ENCODE measurements around the gene MAP2K5.

MAP2K5 gene

DNA sequence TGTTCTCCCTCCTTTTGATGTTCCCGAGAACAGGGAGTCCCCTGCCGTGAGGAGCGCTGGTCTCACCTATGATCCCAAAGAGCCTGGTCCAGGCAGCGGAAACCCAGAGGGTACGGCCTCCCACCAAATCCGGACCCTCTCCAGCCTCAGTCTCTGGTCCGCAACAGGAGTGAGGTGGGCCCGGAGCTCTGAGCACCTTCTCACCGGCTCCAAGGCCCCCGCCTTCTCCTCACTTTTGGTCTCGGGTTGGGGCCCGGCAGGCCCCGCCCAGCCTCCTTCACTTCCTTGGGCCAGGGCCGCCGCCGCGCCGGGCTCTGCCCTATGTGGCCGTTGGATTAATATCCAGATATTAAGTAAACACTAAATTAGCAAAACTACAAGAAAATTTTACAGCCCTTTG lies 277.1 kb downstream of the MAP2K5 start:
- DNase-seq, result no peak
- H3K4me2 ChIP-seq (ENCODE audit: low read depth, low read length), result no peak overlapping the region
- H3K9me3 ChIP-seq (replicated peaks; ENCODE audit: insufficient read depth, low read length), result no peaks in the 10 kb centered on the region
- no peak overlapping the region for H3K9ac ChIP-seq (ENCODE audit: low read length)
- no peak overlapping the region for H2AFZ ChIP-seq (ENCODE audit: low read length)
- H3K79me2 ChIP-seq (ENCODE audit: low read length), result no peaks in the 10 kb centered on the region
- no peaks in the 10 kb centered on the region for H3F3A ChIP-seq (ENCODE audit: insufficient read depth, low read length)
- no peak overlapping the region for H3K27ac ChIP-seq (ENCODE audit: low read length)
- no peaks in the 10 kb centered on the region for H3K9me2 ChIP-seq (replicated peaks; ENCODE audit: insufficient read depth, low read length)
- TF ChIP-seq EZH2phosphoT487 (IDR thresholded peaks at IDR 0.05; ENCODE audit: low read length) (no peak), EZH2 (optimal IDR thresholded peaks at IDR 0.05; ENCODE audit: low read depth, low read length) (no peak)
- TF ChIP-seq, protein P1, sequence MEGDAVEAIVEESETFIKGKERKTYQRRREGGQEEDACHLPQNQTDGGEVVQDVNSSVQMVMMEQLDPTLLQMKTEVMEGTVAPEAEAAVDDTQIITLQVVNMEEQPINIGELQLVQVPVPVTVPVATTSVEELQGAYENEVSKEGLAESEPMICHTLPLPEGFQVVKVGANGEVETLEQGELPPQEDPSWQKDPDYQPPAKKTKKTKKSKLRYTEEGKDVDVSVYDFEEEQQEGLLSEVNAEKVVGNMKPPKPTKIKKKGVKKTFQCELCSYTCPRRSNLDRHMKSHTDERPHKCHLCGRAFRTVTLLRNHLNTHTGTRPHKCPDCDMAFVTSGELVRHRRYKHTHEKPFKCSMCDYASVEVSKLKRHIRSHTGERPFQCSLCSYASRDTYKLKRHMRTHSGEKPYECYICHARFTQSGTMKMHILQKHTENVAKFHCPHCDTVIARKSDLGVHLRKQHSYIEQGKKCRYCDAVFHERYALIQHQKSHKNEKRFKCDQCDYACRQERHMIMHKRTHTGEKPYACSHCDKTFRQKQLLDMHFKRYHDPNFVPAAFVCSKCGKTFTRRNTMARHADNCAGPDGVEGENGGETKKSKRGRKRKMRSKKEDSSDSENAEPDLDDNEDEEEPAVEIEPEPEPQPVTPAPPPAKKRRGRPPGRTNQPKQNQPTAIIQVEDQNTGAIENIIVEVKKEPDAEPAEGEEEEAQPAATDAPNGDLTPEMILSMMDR (IDR thresholded peaks at IDR 0.05; ENCODE audit: low read length), result no peak
- no peaks in the 10 kb centered on the region for H3K36me3 ChIP-seq (replicated peaks; ENCODE audit: insufficient read depth, low read length)
- H4K20me1 ChIP-seq (ENCODE audit: insufficient read depth, low read length), result no peaks in the 10 kb centered on the region
- H3K27me3 ChIP-seq (replicated peaks; ENCODE audit: insufficient read depth, low read length), result peaks cover 33% of the 10 kb centered on the region
- no peaks in the 10 kb centered on the region for H3K4me1 ChIP-seq (ENCODE audit: low read length)
- no peak overlapping the region for H3K4me3 ChIP-seq (ENCODE audit: low read length)

DNA sequence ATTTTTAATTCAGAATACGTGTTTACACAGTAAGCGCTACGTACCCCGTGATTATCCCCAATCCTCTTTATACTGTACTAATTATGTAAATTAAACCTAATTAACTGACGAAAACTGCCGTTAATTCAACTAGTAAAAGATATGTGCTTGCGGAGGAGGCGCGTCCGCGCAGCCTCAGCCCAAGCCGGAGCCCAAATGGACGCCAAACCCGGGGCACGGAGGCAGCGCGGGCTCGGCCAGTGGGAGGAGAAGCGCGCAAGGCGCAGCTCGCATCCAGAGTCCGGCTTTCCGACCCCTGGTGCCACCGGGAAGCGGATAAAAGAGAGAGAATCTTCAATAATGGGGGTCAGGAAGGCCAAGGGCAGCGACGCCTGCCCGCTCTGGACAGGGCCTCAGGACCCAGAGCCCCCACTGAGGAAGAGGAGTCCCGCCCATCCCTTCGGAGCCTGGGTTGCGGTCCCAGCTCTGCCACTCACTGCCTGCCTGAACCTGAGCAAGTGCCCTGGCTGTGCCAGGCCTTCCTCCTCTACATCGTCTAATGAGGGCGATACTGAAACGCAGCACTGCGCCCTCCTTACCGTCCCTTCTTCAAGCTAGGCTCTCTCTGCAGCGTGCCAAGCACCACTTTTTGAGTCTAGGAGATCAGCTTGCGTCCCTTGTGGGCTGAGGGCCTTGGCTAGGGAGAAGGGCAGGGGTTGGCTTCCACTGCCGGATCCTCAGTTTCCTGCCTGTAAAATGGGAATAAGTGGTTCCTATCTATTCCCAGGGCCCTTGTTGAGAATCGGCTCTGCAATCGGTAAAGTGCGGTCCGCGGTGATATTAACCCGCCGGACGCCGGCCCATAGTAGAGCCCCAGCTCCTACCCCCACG lies 277.9 kb downstream of the MAP2K5 start:
- TF ChIP-seq EZH2phosphoT487 (IDR thresholded peaks at IDR 0.05; ENCODE audit: low read length), result no peak
- no peak for TF ChIP-seq EZH2 (optimal IDR thresholded peaks at IDR 0.05; ENCODE audit: low read depth, low read length)
- TF ChIP-seq, protein P1 (IDR thresholded peaks at IDR 0.05; ENCODE audit: low read length), result no peak
- Histone ChIP-seq H3K79me2 (ENCODE audit: low read length) (no peaks in the 10 kb centered on the region), H3K4me2 (ENCODE audit: low read depth, low read length) (no peak overlapping the region), H3K9me3 (replicated peaks; ENCODE audit: insufficient read depth, low read length) (no peaks in the 10 kb centered on the region), H3K27me3 (replicated peaks; ENCODE audit: insufficient read depth, low read length) (peaks cover 36% of the 10 kb centered on the region), H3K9ac (ENCODE audit: low read length) (no peak overlapping the region), H2AFZ (ENCODE audit: low read length) (no peak overlapping the region), H3K9me2 (replicated peaks; ENCODE audit: insufficient read depth, low read length) (no peaks in the 10 kb centered on the region), H3K36me3 (replicated peaks; ENCODE audit: insufficient read depth, low read length) (no peaks in the 10 kb centered on the region), H4K20me1 (ENCODE audit: insufficient read depth, low read length) (no peaks in the 10 kb centered on the region), H3K27ac (ENCODE audit: low read length) (no peak overlapping the region), H3F3A (ENCODE audit: insufficient read depth, low read length) (no peaks in the 10 kb centered on the region), H3K4me3 (ENCODE audit: low read length) (no peak overlapping the region), H3K4me1 (ENCODE audit: low read length) (no peaks in the 10 kb centered on the region)
- no peak for DNase-seq

DNA sequence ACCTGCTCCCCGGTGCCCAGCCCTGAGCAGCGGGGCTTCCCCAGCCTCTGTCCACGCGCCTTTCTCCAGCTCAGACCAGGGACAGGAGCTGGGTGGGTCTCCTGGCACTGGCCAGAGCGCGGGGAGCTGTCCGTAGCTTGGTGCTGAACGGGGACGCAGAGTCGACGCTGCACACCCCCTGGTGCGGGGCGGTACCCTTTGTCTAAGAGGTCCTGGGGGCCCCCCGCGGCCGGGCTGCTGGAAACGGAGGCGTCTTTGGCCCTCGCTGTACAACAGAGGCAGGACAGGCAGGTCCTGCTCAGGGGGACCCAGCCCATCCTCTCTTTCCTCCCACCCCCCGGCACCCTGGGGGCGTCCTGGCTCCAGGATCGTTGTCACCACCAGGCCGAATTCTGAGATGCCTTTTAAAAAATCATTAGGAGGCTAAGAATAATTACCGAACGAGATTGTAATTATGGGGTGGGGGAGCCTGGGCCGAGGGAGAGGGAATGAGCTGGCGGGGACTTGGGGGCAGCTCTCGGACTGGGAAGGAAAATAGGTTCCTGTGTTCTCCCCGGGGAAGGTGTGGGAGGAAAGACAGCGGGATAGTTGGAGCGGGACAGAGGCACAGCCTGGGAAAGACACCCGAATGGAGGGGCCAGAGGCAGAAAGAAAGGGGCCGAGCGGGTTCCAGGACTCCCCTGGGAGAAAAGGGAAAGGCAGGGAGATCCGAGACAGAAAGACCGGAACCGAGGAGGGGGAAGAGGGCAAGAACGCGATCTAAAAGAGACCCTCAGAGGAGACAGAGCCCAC lies 278.7 kb downstream of the MAP2K5 start:
- DNase-seq, result no peak
- H3K27ac ChIP-seq (ENCODE audit: low read length), result no peak overlapping the region
- no peaks in the 10 kb centered on the region for H3F3A ChIP-seq (ENCODE audit: insufficient read depth, low read length)
- H3K9me2 ChIP-seq (replicated peaks; ENCODE audit: insufficient read depth, low read length), result no peaks in the 10 kb centered on the region
- no peaks in the 10 kb centered on the region for H3K79me2 ChIP-seq (ENCODE audit: low read length)
- H3K27me3 ChIP-seq (replicated peaks; ENCODE audit: insufficient read depth, low read length), result peaks cover 36% of the 10 kb centered on the region
- no peaks in the 10 kb centered on the region for H3K36me3 ChIP-seq (replicated peaks; ENCODE audit: insufficient read depth, low read length)
- no peak overlapping the region for H3K4me3 ChIP-seq (ENCODE audit: low read length)
- H3K9ac ChIP-seq (ENCODE audit: low read length), result no peak overlapping the region
- no peaks in the 10 kb centered on the region for H3K4me1 ChIP-seq (ENCODE audit: low read length)
- H4K20me1 ChIP-seq (ENCODE audit: insufficient read depth, low read length), result no peaks in the 10 kb centered on the region
- TF ChIP-seq, protein P1 (IDR thresholded peaks at IDR 0.05; ENCODE audit: low read length), result no peak
- TF ChIP-seq EZH2 (optimal IDR thresholded peaks at IDR 0.05; ENCODE audit: low read depth, low read length), result no peak
- no peak for TF ChIP-seq EZH2phosphoT487 (IDR thresholded peaks at IDR 0.05; ENCODE audit: low read length)
- H3K9me3 ChIP-seq (replicated peaks; ENCODE audit: insufficient read depth, low read length), result no peaks in the 10 kb centered on the region
- no peak overlapping the region for H3K4me2 ChIP-seq (ENCODE audit: low read depth, low read length)
- H2AFZ ChIP-seq (ENCODE audit: low read length), result no peak overlapping the region

All from MM.1S (cell line).